Endodermal cell (in vitro differentiated cells): ENCODE measurements around the gene EEPD1. TPM values are rescaled to one million over a fixed set of nuclear protein-coding genes. Genes with fewer than 3 reads are reported as not detected.

ENCODE experiments used
- DNase-seq: peaks from one replicate; pipeline ENCODE4 v3.0.0-alpha.2; 2017
- H3K27ac ChIP-seq: 2 replicates; pipeline ENCODE4 v1.5.1; 2013; ENCODE audit warnings: mild to moderate bottlenecking, low read depth, low read length, moderate library complexity
- H3K27me3 ChIP-seq: 2 replicates; pipeline ENCODE4 v1.6.1; 2013; ENCODE audit warnings: mild to moderate bottlenecking, low read length, moderate library complexity; ENCODE audit not compliant: insufficient read depth, control insufficient read depth, poor library complexity, severe bottlenecking
- H3K36me3 ChIP-seq: 2 replicates; pipeline ENCODE4 v1.7.0; 2013; ENCODE audit warnings: mild to moderate bottlenecking, low read length, moderate library complexity; ENCODE audit not compliant: control insufficient read depth, insufficient read depth
- H3K4me1 ChIP-seq: one replicate; pipeline ENCODE4 v1.7.0; 2013; ENCODE audit warnings: low read length; ENCODE audit not compliant: control insufficient read depth, insufficient read depth
- H3K4me3 ChIP-seq: 2 replicates; pipeline ENCODE4 v1.5.1; 2013; ENCODE audit warnings: mild to moderate bottlenecking, low read length, moderate library complexity
- H3K9ac ChIP-seq: 2 replicates; pipeline ENCODE4 v1.6.1; 2013; ENCODE audit warnings: mild to moderate bottlenecking, low read length, moderate library complexity; ENCODE audit not compliant: poor library complexity, severe bottlenecking; ENCODE audit errors: extremely low read depth
- H3K9me3 ChIP-seq: 2 replicates; pipeline ENCODE4 v1.6.1; 2013; ENCODE audit warnings: mild to moderate bottlenecking, low read length, moderate library complexity; ENCODE audit not compliant: control insufficient read depth
- H3K27ac Mint-ChIP-seq: 2 replicates; pipeline ENCODE4 v1.8.0; 2020; ENCODE audit warnings: mixed read lengths
- H3K27me3 Mint-ChIP-seq: 2 replicates; pipeline ENCODE4 v1.8.0; 2021; ENCODE audit warnings: mild to moderate bottlenecking, mixed read lengths; ENCODE audit not compliant: insufficient read depth
- H3K36me3 Mint-ChIP-seq: 2 replicates; pipeline ENCODE4 v1.8.0; 2020; ENCODE audit warnings: low read depth, mixed read lengths
- H3K4me1 Mint-ChIP-seq: 2 replicates; pipeline ENCODE4 v1.8.0; 2020; ENCODE audit warnings: mixed read lengths
- H3K4me3 Mint-ChIP-seq: 2 replicates; pipeline ENCODE4 v1.8.0; 2020; ENCODE audit warnings: mild to moderate bottlenecking, moderate library complexity, mixed read lengths
- H3K9me3 Mint-ChIP-seq: 2 replicates; pipeline ENCODE4 v1.8.0; 2020; ENCODE audit warnings: mild to moderate bottlenecking, mixed read lengths
- CTCF ChIP-seq: fragments of 200-600 bp; sonication (generic); conservative IDR thresholded peaks from 2 replicates; pipeline ENCODE4 v1.5.0; 2021; ENCODE audit warnings: antibody characterized with exemption, mild to moderate bottlenecking
- WGBS, 2 experiments: methylation state at CpG; one replicate each; pipeline versions ENCODE4 v1.1.5 to v1.1.7; 2013; ENCODE audit warnings: missing lambda C conversion rate in 2 of 2, mixed read lengths in 1 of 2; ENCODE audit not compliant: insufficient coverage in 1 of 2, insufficient read length in 1 of 2; 5-methylcytosine and 5-hydroxymethylcytosine counted together
- total RNA-seq, 2 donors: library from RNA; stranded (reverse); fragmentation: NEBNext Ultra II Directional in 1 of 2; extraction: Animal tissue kit (Norgen Biotek cat#: 25700) in 1 of 2; gene quantifications; 2 replicates in 1 of 2; 3 replicates in 1 of 2; pipeline ENCODE4 v1.2.1, GENCODE V29; 2021

The EEPD1 gene
- total RNA-seq, 2 donors from 2014 or later = 9.7 to 11.4 TPM

- no peaks in the 10 kb centered on the region for H3K36me3 Mint-ChIP-seq
- peaks cover 10% of the 10 kb centered on the region for H3K4me1 Mint-ChIP-seq
- Histone ChIP-seq H3K27me3 (no peaks in the 10 kb centered on the region), H3K4me1 (no peaks in the 10 kb centered on the region), H3K9ac (no peak overlapping the region), H3K36me3 (no peaks in the 10 kb centered on the region), H3K4me3 (no peak overlapping the region), H3K27ac (no peak overlapping the region), H3K9me3 (no peaks in the 10 kb centered on the region)
- peaks cover 73% of the 10 kb centered on the region for H3K27me3 Mint-ChIP-seq
- no peak overlapping the region for H3K4me3 Mint-ChIP-seq
- no peak overlapping the region for H3K27ac Mint-ChIP-seq
- TF ChIP-seq CTCF = no peak
- DNase-seq = no peak
- no peaks in the 10 kb centered on the region for H3K9me3 Mint-ChIP-seq
- WGBS, 2 experiments = 77 to 100% methylated on average over 1 to 2 of the region's 2 CpGs
These were observed 40.1 kb upstream of the EEPD1 start for GRCh38 chr7:36112969-36113368.

GRCh38 chr7:36114355-36114754, 38.7 kb upstream of the EEPD1 start:
- Mint-ChIP-seq H3K9me3 (no peaks in the 10 kb centered on the region), H3K4me3 (no peak overlapping the region), H3K36me3 (no peaks in the 10 kb centered on the region), H3K27ac (no peak overlapping the region), H3K4me1 (peaks cover 7% of the 10 kb centered on the region), H3K27me3 (peaks cover 73% of the 10 kb centered on the region)
- Histone ChIP-seq H3K27ac (no peak overlapping the region), H3K27me3 (no peaks in the 10 kb centered on the region), H3K9ac (no peak overlapping the region), H3K9me3 (no peaks in the 10 kb centered on the region), H3K4me3 (no peak overlapping the region), H3K36me3 (no peaks in the 10 kb centered on the region), H3K4me1 (no peaks in the 10 kb centered on the region)
- TF ChIP-seq CTCF = no peak
- no peak for DNase-seq
- WGBS, 2 experiments = 94 to 100% methylated on average over 1 of the region's 1 CpG

GRCh38 chr7:36115448-36116321, 37.4 kb upstream of the EEPD1 start:
- H3K9ac ChIP-seq = no peak overlapping the region
- WGBS, 2 experiments = 93 to 94% methylated on average over 2 to 9 of the region's 9 CpGs
- Mint-ChIP-seq H3K9me3 (no peaks in the 10 kb centered on the region), H3K4me3 (no peak overlapping the region), H3K36me3 (no peaks in the 10 kb centered on the region), H3K27me3 (peaks cover 62% of the 10 kb centered on the region), H3K4me1 (peaks cover 13% of the 10 kb centered on the region), H3K27ac (no peak overlapping the region)
- no peak overlapping the region for H3K27ac ChIP-seq
- no peaks in the 10 kb centered on the region for H3K27me3 ChIP-seq
- TF ChIP-seq CTCF = no peak
- no peak overlapping the region for H3K4me3 ChIP-seq
- H3K36me3 ChIP-seq = no peaks in the 10 kb centered on the region
- DNase-seq = no peak
- H3K4me1 ChIP-seq = peaks cover 3% of the 10 kb centered on the region
- H3K9me3 ChIP-seq = no peaks in the 10 kb centered on the region
